Ovary (tissue), 3 donors: ENCODE measurements around the gene UBE2QL1.

Experiments used
- EP300 ChIP-seq: sonication (generic); formaldehyde crosslinking; IDR thresholded peaks from one replicate; pipeline ENCODE4 v1.6.1; 2017; ENCODE audit warnings: antibody characterized with exemption
- TF ChIP-seq, protein P1 (sequence below), 3 donors: fragments of 450-650 bp in 2 of 3; fragments of 200-600 bp in 1 of 3; IDR thresholded peaks; one replicate each; pipeline versions ENCODE4 v1.5.1 to v1.8.0; 2016 to 2022; ENCODE audit warnings: antibody characterized with exemption in 3 of 3, mild to moderate bottlenecking in 1 of 3
- donor health status: DM: no; HTN: no; CAD: no.

DNA sequence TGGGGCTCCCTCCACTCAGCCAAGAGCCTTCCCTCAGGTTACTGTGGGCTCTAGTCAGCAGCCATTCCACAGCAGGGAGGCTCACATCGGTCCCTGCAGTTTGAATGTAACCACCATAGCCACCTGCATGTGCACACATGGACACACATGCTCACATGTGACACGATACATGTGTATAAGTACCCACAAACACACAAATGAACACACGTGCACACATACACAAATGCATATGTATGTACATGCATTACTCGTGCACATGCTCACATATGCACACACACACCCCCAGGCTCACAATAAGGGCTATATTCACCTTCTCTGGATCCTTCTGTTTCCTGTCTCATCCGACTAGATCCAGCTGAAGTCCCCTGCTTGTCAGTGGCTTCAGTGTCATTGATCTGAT lies 36.2 kb downstream of the UBE2QL1 start:
- TF ChIP-seq, protein P1, sequence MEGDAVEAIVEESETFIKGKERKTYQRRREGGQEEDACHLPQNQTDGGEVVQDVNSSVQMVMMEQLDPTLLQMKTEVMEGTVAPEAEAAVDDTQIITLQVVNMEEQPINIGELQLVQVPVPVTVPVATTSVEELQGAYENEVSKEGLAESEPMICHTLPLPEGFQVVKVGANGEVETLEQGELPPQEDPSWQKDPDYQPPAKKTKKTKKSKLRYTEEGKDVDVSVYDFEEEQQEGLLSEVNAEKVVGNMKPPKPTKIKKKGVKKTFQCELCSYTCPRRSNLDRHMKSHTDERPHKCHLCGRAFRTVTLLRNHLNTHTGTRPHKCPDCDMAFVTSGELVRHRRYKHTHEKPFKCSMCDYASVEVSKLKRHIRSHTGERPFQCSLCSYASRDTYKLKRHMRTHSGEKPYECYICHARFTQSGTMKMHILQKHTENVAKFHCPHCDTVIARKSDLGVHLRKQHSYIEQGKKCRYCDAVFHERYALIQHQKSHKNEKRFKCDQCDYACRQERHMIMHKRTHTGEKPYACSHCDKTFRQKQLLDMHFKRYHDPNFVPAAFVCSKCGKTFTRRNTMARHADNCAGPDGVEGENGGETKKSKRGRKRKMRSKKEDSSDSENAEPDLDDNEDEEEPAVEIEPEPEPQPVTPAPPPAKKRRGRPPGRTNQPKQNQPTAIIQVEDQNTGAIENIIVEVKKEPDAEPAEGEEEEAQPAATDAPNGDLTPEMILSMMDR (IDR thresholded peaks at IDR 0.05) = no peak
- no peak for TF ChIP-seq EP300
